Liver (tissue), 9 donors: ENCODE data around the gene ZCCHC14. TPM values are rescaled to one million over a fixed set of nuclear protein-coding genes. Genes with fewer than 3 reads are reported as not detected.

Source experiments
- DNase-seq: peaks from one replicate; pipeline ENCODE4 v3.0.0-alpha.2; 2017; ENCODE audit warnings: low spot score
- H3K27ac ChIP-seq, 2 donors: one replicate each; pipeline ENCODE4 v1.7.0; 2013; ENCODE audit warnings: inconsistent platforms in 2 of 2, low read length in 2 of 2, control low read depth in 1 of 2, low read depth in 1 of 2, mild to moderate bottlenecking in 1 of 2
- H3K27me3 ChIP-seq, 4 donors: one replicate each; pipeline versions ENCODE4 v1.6.1 to v1.7.0; 2013; ENCODE audit warnings: low read length in 3 of 4, inconsistent platforms in 1 of 4, mild to moderate bottlenecking in 1 of 4, moderate library complexity in 1 of 4; ENCODE audit not compliant: control insufficient read depth in 4 of 4, insufficient read depth in 4 of 4
- H3K36me3 ChIP-seq, 4 donors: one replicate each; pipeline versions ENCODE4 v1.6.1 to v1.7.0; 2013; ENCODE audit warnings: low read length in 3 of 4, mild to moderate bottlenecking in 3 of 4, low read depth in 1 of 4, moderate library complexity in 1 of 4; ENCODE audit not compliant: control insufficient read depth in 4 of 4, insufficient read depth in 3 of 4
- H3K4me1 ChIP-seq, 4 donors: one replicate each; pipeline versions ENCODE4 v1.6.1 to v1.7.0; 2013; ENCODE audit warnings: low read length in 3 of 4, mild to moderate bottlenecking in 3 of 4, moderate library complexity in 1 of 4; ENCODE audit not compliant: control insufficient read depth in 4 of 4, insufficient read depth in 4 of 4
- H3K4me3 ChIP-seq, 3 donors: one replicate each; pipeline versions ENCODE4 v1.6.1 to v1.7.0; 2013; ENCODE audit warnings: low read length in 3 of 3, control low read depth in 1 of 3, low read depth in 1 of 3, mild to moderate bottlenecking in 1 of 3
- H3K9ac ChIP-seq, 2 donors: one replicate each; pipeline ENCODE4 v1.7.0; 2013; ENCODE audit warnings: low read length in 2 of 2, mild to moderate bottlenecking in 2 of 2, moderate library complexity in 2 of 2, control low read depth in 1 of 2, low read depth in 1 of 2
- H3K9me3 ChIP-seq, 4 donors: one replicate each; pipeline versions ENCODE4 v1.6.1 to v1.7.0; 2013; ENCODE audit warnings: low read length in 3 of 4; ENCODE audit not compliant: control insufficient read depth in 4 of 4
- EGR1 ChIP-seq, 2 donors: IDR thresholded peaks; 2 replicates each; pipeline ENCODE4 v1.6.1; 2016 to 2018; ENCODE audit warnings: antibody characterized with exemption in 2 of 2, low read depth in 2 of 2
- FOXA1 ChIP-seq: IDR thresholded peaks from 2 replicates; pipeline ENCODE4 v1.6.1; 2016; ENCODE audit warnings: antibody characterized with exemption
- FOXA2 ChIP-seq: IDR thresholded peaks from 2 replicates; pipeline ENCODE4 v1.6.1; 2016; ENCODE audit warnings: antibody characterized with exemption
- GABPA ChIP-seq, 2 donors: IDR thresholded peaks in 1 of 2; conservative IDR thresholded peaks in 1 of 2; 2 replicates each; pipeline ENCODE4 v1.6.1; 2016; ENCODE audit warnings: antibody characterized with exemption in 2 of 2, mild to moderate bottlenecking in 1 of 2, moderate library complexity in 1 of 2
- HNF4A ChIP-seq, 2 donors: conservative IDR thresholded peaks; 2 replicates each; pipeline ENCODE4 v1.6.1; 2016; ENCODE audit warnings: antibody characterized with exemption in 2 of 2, mild to moderate bottlenecking in 2 of 2
- HNF4G ChIP-seq: IDR thresholded peaks from 2 replicates; pipeline ENCODE4 v1.6.1; 2016; ENCODE audit warnings: antibody characterized with exemption
- JUND ChIP-seq, 2 donors: IDR thresholded peaks; 2 replicates each; pipeline ENCODE4 v1.6.1; 2016; ENCODE audit warnings: antibody characterized with exemption in 2 of 2
- NR2F2 ChIP-seq: IDR thresholded peaks from 2 replicates; pipeline ENCODE4 v1.6.1; 2016; ENCODE audit warnings: antibody characterized with exemption
- RAD21 ChIP-seq, 2 donors: IDR thresholded peaks; 2 replicates each; pipeline ENCODE4 v1.6.1; 2016; ENCODE audit warnings: antibody characterized with exemption in 2 of 2, mild to moderate bottlenecking in 2 of 2
- RXRA ChIP-seq, 2 donors: IDR thresholded peaks; 2 replicates each; pipeline ENCODE4 v1.6.1; 2017 to 2018; ENCODE audit warnings: antibody characterized with exemption in 2 of 2, mild to moderate bottlenecking in 1 of 2
- SP1 ChIP-seq: IDR thresholded peaks from 2 replicates; pipeline ENCODE4 v1.6.1; 2018; ENCODE audit warnings: antibody characterized with exemption, mild to moderate bottlenecking
- TAF1 ChIP-seq: conservative IDR thresholded peaks from 2 replicates; pipeline ENCODE4 v1.6.1; 2016; ENCODE audit warnings: antibody characterized with exemption, mild to moderate bottlenecking
- YY1 ChIP-seq: IDR thresholded peaks from 2 replicates; pipeline ENCODE4 v1.6.1; 2016; ENCODE audit warnings: antibody characterized with exemption, mild to moderate bottlenecking
- WGBS: extraction: QIAGEN DNeasy Blood & Tissue Kit; methylation state at CpG from one replicate; pipeline ENCODE4 v1.1.7; 2013; 5-methylcytosine and 5-hydroxymethylcytosine counted together
- polyA plus RNA-seq, 2 donors: library from polyadenylated mRNA; stranded (reverse) in 1 of 2; unstranded in 1 of 2; fragments of 200-250 nt in 1 of 2; fragments of >200 nt in 1 of 2; fragmentation: Nextera tagmentation in 1 of 2; extraction: Ambion mirVana in 1 of 2; gene quantifications; one replicate each; pipeline versions ENCODE4 v1.2.1 to v1.2.3, GENCODE V29; 2013 to 2015
- total RNA-seq, 2 donors: library from RNA; depleted of rRNA; stranded (reverse); fragments of >200 nt; gene quantifications; one replicate each; pipeline ENCODE4 v1.2.3, GENCODE V29; 2014
- TF ChIP-seq, protein P1 (sequence below): IDR thresholded peaks from 2 replicates; pipeline ENCODE4 v1.6.1; 2016; ENCODE audit warnings: antibody characterized with exemption
- TF ChIP-seq, protein P2 (sequence below): IDR thresholded peaks from 2 replicates; pipeline ENCODE4 v1.6.1; 2016; ENCODE audit warnings: antibody characterized with exemption
- TF ChIP-seq, protein P3 (sequence below): fragments of 150-350 bp; IDR thresholded peaks from 2 replicates; pipeline ENCODE4 v1.5.1; 2017; ENCODE audit warnings: improper control_type of control experiment, low read depth, low read length; ENCODE audit not compliant: missing input control
- TF ChIP-seq, protein P4 (sequence below): IDR thresholded peaks from 2 replicates; pipeline ENCODE4 v1.6.1; 2016; ENCODE audit warnings: antibody characterized with exemption, mild to moderate bottlenecking
- TF ChIP-seq, protein P5 (sequence below): IDR thresholded peaks from 2 replicates; pipeline ENCODE4 v1.6.1; 2016; ENCODE audit warnings: antibody characterized with exemption
- donor health status: healthy.
- donor health status: healthy.
- donor health status: healthy.
- donor health status: healthy.
- donor health status: healthy.

The ZCCHC14 gene
- total and polyA plus RNA-seq, 4 donors, result 6.3 to 21.7 (median 8.0) TPM

DNA sequence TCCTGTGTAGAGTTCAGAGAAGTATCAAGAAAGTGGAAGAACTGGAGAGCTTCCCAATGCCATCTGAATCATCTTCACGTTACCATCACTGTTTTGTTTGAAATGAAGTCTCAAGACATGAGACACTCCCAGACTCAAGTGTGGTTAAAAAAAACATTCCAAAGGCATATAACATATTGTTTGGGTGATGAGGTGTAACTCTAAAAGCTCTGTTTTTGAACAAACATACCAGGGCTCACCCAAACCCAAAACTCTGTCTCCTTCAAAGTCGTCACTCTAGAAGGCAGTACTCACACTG lies 6.3 kb upstream of the ZCCHC14 start:
- no peaks in the 10 kb centered on the region for H3K27me3 ChIP-seq
- no peaks in the 10 kb centered on the region for H3K9me3 ChIP-seq
- H3K4me1 ChIP-seq, result peaks cover 3 to 45% (median 19%) of the 10 kb centered on the region in 4 donors
- no peak for DNase-seq
- peak overlapping the region; percentile 93 to 95 for H3K27ac ChIP-seq
- TF ChIP-seq RXRA (IDR thresholded peaks at IDR 0.05) (no peak), RAD21 (IDR thresholded peaks at IDR 0.05) (no peak), EGR1 (IDR thresholded peaks at IDR 0.05; ENCODE audit: low read depth in 2 of 2) (no peak), GABPA (IDR thresholded peaks at IDR 0.05 in 1 of 2, conservative IDR thresholded peaks at IDR 0.05 in 1 of 2) (no peak), YY1 (no peak), JUND (IDR thresholded peaks at IDR 0.05) (no peak), SP1 (no peak)
- TF ChIP-seq, protein P1, sequence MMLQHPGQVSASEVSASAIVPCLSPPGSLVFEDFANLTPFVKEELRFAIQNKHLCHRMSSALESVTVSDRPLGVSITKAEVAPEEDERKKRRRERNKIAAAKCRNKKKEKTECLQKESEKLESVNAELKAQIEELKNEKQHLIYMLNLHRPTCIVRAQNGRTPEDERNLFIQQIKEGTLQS, result no peak
- TF ChIP-seq, protein P2, sequence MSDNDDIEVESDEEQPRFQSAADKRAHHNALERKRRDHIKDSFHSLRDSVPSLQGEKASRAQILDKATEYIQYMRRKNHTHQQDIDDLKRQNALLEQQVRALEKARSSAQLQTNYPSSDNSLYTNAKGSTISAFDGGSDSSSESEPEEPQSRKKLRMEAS, result no peak
- TF ChIP-seq, protein P3, sequence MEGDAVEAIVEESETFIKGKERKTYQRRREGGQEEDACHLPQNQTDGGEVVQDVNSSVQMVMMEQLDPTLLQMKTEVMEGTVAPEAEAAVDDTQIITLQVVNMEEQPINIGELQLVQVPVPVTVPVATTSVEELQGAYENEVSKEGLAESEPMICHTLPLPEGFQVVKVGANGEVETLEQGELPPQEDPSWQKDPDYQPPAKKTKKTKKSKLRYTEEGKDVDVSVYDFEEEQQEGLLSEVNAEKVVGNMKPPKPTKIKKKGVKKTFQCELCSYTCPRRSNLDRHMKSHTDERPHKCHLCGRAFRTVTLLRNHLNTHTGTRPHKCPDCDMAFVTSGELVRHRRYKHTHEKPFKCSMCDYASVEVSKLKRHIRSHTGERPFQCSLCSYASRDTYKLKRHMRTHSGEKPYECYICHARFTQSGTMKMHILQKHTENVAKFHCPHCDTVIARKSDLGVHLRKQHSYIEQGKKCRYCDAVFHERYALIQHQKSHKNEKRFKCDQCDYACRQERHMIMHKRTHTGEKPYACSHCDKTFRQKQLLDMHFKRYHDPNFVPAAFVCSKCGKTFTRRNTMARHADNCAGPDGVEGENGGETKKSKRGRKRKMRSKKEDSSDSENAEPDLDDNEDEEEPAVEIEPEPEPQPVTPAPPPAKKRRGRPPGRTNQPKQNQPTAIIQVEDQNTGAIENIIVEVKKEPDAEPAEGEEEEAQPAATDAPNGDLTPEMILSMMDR, result no peak
- WGBS, result 84% methylated on average over 2 of the region's 2 CpGs
- no peak overlapping the region for H3K9ac ChIP-seq
- no peaks in the 10 kb centered on the region for H3K36me3 ChIP-seq
- H3K4me3 ChIP-seq, result no peak overlapping the region

DNA sequence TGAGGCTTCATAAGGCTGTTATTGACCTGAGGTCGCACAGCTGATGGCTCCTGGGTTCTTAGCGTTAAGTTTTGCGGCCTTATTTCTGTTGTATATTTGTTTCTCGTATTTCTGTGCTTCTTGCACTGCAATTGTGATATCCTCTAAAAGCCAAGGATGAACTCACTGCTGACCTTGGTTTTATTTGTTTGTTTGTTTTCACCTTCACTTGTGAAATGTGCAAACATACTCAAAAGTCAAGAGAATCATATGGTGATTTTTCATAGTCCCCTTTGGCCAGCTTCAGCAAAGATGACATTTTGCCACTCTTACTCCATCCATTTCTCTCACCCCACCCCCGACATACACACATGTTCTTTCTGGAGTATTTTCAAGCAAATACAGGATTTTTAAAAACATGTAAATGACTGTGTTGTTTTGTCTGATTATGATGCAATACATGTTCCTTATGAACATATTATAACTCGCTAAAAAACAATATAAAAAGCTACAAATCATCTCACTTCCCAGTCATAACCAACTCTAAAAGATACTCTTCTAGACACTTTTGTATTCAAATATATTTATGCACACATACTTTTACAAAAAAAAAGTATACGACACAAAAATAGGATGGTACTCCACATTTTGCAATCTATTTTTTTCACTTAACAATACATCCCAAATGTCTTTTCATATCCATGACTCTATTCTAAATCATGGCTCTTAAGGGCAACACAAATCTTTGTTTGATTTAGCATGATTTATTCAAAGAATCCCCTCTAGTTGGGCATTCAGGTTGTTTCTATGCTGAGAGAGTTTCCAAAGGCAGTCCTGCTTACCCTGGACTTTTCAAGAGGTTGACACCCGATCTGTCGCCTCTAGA lies 5.7 kb upstream of the ZCCHC14 start:
- no peaks in the 10 kb centered on the region for H3K27me3 ChIP-seq
- peaks cover 3 to 47% (median 21%) of the 10 kb centered on the region in 4 donors for H3K4me1 ChIP-seq
- TF ChIP-seq GABPA (IDR thresholded peaks at IDR 0.05 in 1 of 2, conservative IDR thresholded peaks at IDR 0.05 in 1 of 2) (no peak), JUND (IDR thresholded peaks at IDR 0.05) (peak in 1 of 2 donors; percentile 21), TAF1 (no peak), HNF4G (no peak), SP1 (peak; percentile 50), FOXA2 (peak; percentile 46), FOXA1 (no peak), YY1 (peak; percentile 45), RAD21 (IDR thresholded peaks at IDR 0.05) (peak; percentile 25 to 37), NR2F2 (no peak), RXRA (IDR thresholded peaks at IDR 0.05) (peak; percentile 56 to 77), HNF4A (conservative IDR thresholded peaks at IDR 0.05) (peak; percentile 56 to 59), EGR1 (IDR thresholded peaks at IDR 0.05; ENCODE audit: low read depth in 2 of 2) (no peak)
- TF ChIP-seq, protein P3, result no peak
- TF ChIP-seq, protein P4, sequence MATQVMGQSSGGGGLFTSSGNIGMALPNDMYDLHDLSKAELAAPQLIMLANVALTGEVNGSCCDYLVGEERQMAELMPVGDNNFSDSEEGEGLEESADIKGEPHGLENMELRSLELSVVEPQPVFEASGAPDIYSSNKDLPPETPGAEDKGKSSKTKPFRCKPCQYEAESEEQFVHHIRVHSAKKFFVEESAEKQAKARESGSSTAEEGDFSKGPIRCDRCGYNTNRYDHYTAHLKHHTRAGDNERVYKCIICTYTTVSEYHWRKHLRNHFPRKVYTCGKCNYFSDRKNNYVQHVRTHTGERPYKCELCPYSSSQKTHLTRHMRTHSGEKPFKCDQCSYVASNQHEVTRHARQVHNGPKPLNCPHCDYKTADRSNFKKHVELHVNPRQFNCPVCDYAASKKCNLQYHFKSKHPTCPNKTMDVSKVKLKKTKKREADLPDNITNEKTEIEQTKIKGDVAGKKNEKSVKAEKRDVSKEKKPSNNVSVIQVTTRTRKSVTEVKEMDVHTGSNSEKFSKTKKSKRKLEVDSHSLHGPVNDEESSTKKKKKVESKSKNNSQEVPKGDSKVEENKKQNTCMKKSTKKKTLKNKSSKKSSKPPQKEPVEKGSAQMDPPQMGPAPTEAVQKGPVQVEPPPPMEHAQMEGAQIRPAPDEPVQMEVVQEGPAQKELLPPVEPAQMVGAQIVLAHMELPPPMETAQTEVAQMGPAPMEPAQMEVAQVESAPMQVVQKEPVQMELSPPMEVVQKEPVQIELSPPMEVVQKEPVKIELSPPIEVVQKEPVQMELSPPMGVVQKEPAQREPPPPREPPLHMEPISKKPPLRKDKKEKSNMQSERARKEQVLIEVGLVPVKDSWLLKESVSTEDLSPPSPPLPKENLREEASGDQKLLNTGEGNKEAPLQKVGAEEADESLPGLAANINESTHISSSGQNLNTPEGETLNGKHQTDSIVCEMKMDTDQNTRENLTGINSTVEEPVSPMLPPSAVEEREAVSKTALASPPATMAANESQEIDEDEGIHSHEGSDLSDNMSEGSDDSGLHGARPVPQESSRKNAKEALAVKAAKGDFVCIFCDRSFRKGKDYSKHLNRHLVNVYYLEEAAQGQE, result no peak
- TF ChIP-seq, protein P1, result no peak
- TF ChIP-seq, protein P2, result no peak
- TF ChIP-seq, protein P5, sequence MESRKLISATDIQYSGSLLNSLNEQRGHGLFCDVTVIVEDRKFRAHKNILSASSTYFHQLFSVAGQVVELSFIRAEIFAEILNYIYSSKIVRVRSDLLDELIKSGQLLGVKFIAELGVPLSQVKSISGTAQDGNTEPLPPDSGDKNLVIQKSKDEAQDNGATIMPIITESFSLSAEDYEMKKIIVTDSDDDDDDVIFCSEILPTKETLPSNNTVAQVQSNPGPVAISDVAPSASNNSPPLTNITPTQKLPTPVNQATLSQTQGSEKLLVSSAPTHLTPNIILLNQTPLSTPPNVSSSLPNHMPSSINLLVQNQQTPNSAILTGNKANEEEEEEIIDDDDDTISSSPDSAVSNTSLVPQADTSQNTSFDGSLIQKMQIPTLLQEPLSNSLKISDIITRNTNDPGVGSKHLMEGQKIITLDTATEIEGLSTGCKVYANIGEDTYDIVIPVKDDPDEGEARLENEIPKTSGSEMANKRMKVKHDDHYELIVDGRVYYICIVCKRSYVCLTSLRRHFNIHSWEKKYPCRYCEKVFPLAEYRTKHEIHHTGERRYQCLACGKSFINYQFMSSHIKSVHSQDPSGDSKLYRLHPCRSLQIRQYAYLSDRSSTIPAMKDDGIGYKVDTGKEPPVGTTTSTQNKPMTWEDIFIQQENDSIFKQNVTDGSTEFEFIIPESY, result no peak
- no peak for DNase-seq
- no peak overlapping the region for H3K4me3 ChIP-seq
- H3K9me3 ChIP-seq, result no peaks in the 10 kb centered on the region
- WGBS, result 52% methylated on average over 9 of the region's 9 CpGs
- H3K9ac ChIP-seq, result peak overlapping the region in 1 of 2 donors; percentile 74
- no peaks in the 10 kb centered on the region for H3K36me3 ChIP-seq
- peak overlapping the region; percentile 93 to 95 for H3K27ac ChIP-seq
